Right atrium auricular region (tissue), 2 donors: ENCODE data around the gene TCL1B. TPM values are rescaled to one million over a fixed set of nuclear protein-coding genes. Genes with fewer than 3 reads are reported as not detected.

ENCODE experiments used
- DNase-seq: peaks from one replicate; pipeline ENCODE4 v3.0.0-alpha.2; 2019; ENCODE audit warnings: low spot score
- H3K27ac ChIP-seq, 2 donors: fragments of 200-600 bp; sonication (generic); 1 replicate in 1 of 2; 2 replicates in 1 of 2; pipeline ENCODE4 v1.5.1; 2016 to 2019
- H3K27me3 ChIP-seq, 2 donors: fragments of 200-600 bp; sonication (generic); one replicate each; pipeline versions ENCODE4 v1.5.1 to v1.6.0; 2017 to 2019
- H3K36me3 ChIP-seq: fragments of 200-600 bp; sonication (generic); one replicate; pipeline ENCODE4 v1.5.1; 2016
- H3K4me1 ChIP-seq, 2 donors: fragments of 200-600 bp; sonication (generic); one replicate each; pipeline versions ENCODE4 v1.5.1 to v1.6.0; 2017 to 2019
- H3K4me3 ChIP-seq, 2 donors: fragments of 200-600 bp; sonication (generic); 1 replicate in 1 of 2; 2 replicates in 1 of 2; pipeline ENCODE4 v1.5.1; 2017 to 2019; ENCODE audit warnings: mild to moderate bottlenecking in 1 of 2, moderate library complexity in 1 of 2
- H3K9me3 ChIP-seq, 2 donors: fragments of 200-600 bp; sonication (generic); one replicate each; pipeline ENCODE4 v1.5.1; 2019
- CTCF ChIP-seq, 2 donors: fragments of 200-600 bp; sonication (generic); IDR thresholded peaks; one replicate each; pipeline ENCODE4 v1.5.1; 2019; ENCODE audit warnings: antibody characterized with exemption in 2 of 2
- total RNA-seq, 2 donors: library from RNA; depleted of rRNA; stranded (reverse); fragments of >200 nt; gene quantifications; one replicate each; pipeline ENCODE4 v1.1.0, GENCODE V29; 2016

TCL1B gene
- total RNA-seq, 2 donors from 2014 or later: not detected

GRCh38 chr14:95651028-95651427 lies 35.2 kb upstream of the TCL1B start:
- Histone ChIP-seq H3K27me3 (no peaks in the 10 kb centered on the region), H3K4me3 (no peak overlapping the region), H3K9me3 (no peaks in the 10 kb centered on the region), H3K27ac (no peak overlapping the region), H3K4me1 (no peaks in the 10 kb centered on the region), H3K36me3 (no peaks in the 10 kb centered on the region)
- DNase-seq: no peak
- no peak for TF ChIP-seq CTCF (IDR thresholded peaks at IDR 0.05)

- H3K4me3 ChIP-seq: no peak overlapping the region
- H3K36me3 ChIP-seq: no peaks in the 10 kb centered on the region
- H3K27ac ChIP-seq: no peak overlapping the region
- TF ChIP-seq CTCF (IDR thresholded peaks at IDR 0.05): no peak
- no peaks in the 10 kb centered on the region for H3K27me3 ChIP-seq
- no peaks in the 10 kb centered on the region for H3K4me1 ChIP-seq
- DNase-seq: no peak
- H3K9me3 ChIP-seq: no peaks in the 10 kb centered on the region
Observed at GRCh38 chr14:95651821-95652583, 34.2 kb upstream of the TCL1B start.

- H3K27me3 ChIP-seq: no peaks in the 10 kb centered on the region
- H3K9me3 ChIP-seq: no peaks in the 10 kb centered on the region
- no peaks in the 10 kb centered on the region for H3K4me1 ChIP-seq
- no peak overlapping the region for H3K4me3 ChIP-seq
- TF ChIP-seq CTCF (IDR thresholded peaks at IDR 0.05): no peak
- DNase-seq: no peak
- no peak overlapping the region for H3K27ac ChIP-seq
- H3K36me3 ChIP-seq: no peaks in the 10 kb centered on the region
Observed at GRCh38 chr14:95652690-95653089, 33.5 kb upstream of the TCL1B start.

- Histone ChIP-seq H3K27me3 (no peaks in the 10 kb centered on the region), H3K27ac (no peak overlapping the region), H3K36me3 (no peaks in the 10 kb centered on the region), H3K4me3 (no peak overlapping the region), H3K9me3 (no peaks in the 10 kb centered on the region), H3K4me1 (peaks cover 0 to 5% of the 10 kb centered on the region in 2 donors)
- no peak for DNase-seq
- no peak for TF ChIP-seq CTCF (IDR thresholded peaks at IDR 0.05)
Observed at GRCh38 chr14:95655461-95655860, 30.8 kb upstream of the TCL1B start.

- Histone ChIP-seq H3K27me3 (no peaks in the 10 kb centered on the region), H3K4me1 (peaks cover 0 to 5% of the 10 kb centered on the region in 2 donors), H3K9me3 (no peaks in the 10 kb centered on the region), H3K27ac (no peak overlapping the region), H3K4me3 (no peak overlapping the region), H3K36me3 (no peaks in the 10 kb centered on the region)
- DNase-seq: no peak
- no peak for TF ChIP-seq CTCF (IDR thresholded peaks at IDR 0.05)
Observed at GRCh38 chr14:95656634-95657033, 29.6 kb upstream of the TCL1B start.

GRCh38 chr14:95657454-95657853 lies 28.8 kb upstream of the TCL1B start:
- peaks cover 0 to 5% of the 10 kb centered on the region in 2 donors for H3K4me1 ChIP-seq
- H3K27ac ChIP-seq: no peak overlapping the region
- DNase-seq: no peak
- H3K4me3 ChIP-seq: no peak overlapping the region
- H3K9me3 ChIP-seq: no peaks in the 10 kb centered on the region
- no peaks in the 10 kb centered on the region for H3K27me3 ChIP-seq
- no peak for TF ChIP-seq CTCF (IDR thresholded peaks at IDR 0.05)
- H3K36me3 ChIP-seq: no peaks in the 10 kb centered on the region
